GM12878 (cell line): Measurements from ENCODE around the gene TEKT2. TPM values are rescaled to one million over a fixed set of nuclear protein-coding genes. Genes with fewer than 3 reads are reported as not detected.

Experiments used
- ATAC-seq: fragments of 200-7000 bp; cut with Tn5 transposase; 3 replicates; pipeline ENCODE4 v1.9.1; 2020; ENCODE audit warnings: mild to moderate bottlenecking, moderate library complexity
- BruUV-seq: library from RNA; stranded (reverse); fragments of 400-500 nt; replicated peaks from 2 replicates; lab custom pipeline; 2021; lab: Mats Ljungman, UMichigan
- CTCF ChIA-PET: fragments of 300-600 bp; sonication (Branson Sonifier 250); formaldehyde crosslinking; extraction: SDS; loops from one replicate; lab custom pipeline; 2021; ENCODE audit warnings: inconsistent platforms; lab: Yijun Ruan, JAX
- POLR2A ChIA-PET: fragments of 350-600 bp; formaldehyde crosslinking; extraction: SDS; loops from one replicate; lab custom pipeline; 2021; ENCODE audit warnings: inconsistent platforms; lab: Charles Lee
- RAD21 ChIA-PET: fragments of 300-600 bp; sonication (Branson Sonifier 250); formaldehyde crosslinking; loops from one replicate; lab custom pipeline; 2023; ENCODE audit warnings: antibody characterized with exemption; ENCODE audit not compliant: unreplicated experiment; lab: Charles Lee
- SMC1A ChIA-PET: fragments of 300-600 bp; sonication (Branson Sonifier 250); formaldehyde crosslinking; loops from one replicate; lab custom pipeline; 2023; ENCODE audit not compliant: unreplicated experiment, uncharacterized antibody; lab: Charles Lee
- DNase-seq: peaks from one replicate; pipeline ENCODE4 v3.0.0-alpha.2; 2011; ENCODE audit warnings: low read depth, low spot score
- FAIRE-seq: peaks from 3 replicates; lab custom pipeline; 2011; peaks lifted over from hg19 to GRCh38; lab: Jason Lieb, UNC
- H2AFZ ChIP-seq: 2 replicates; pipeline ENCODE4 v1.6.0; 2011; ENCODE audit warnings: low read depth, low read length, control low read depth; ENCODE audit not compliant: control insufficient read depth
- H3K27ac ChIP-seq: 2 replicates; pipeline ENCODE4 v1.5.1; 2011; ENCODE audit warnings: control low read depth; ENCODE audit not compliant: control insufficient read depth, insufficient read depth
- H3K27me3 ChIP-seq, 2 experiments: replicated peaks in 1 of 2; 2 replicates each; pipeline versions ENCODE4 v1.6.0 to v1.6.1; 2011; ENCODE audit warnings: low read length in 1 of 2; ENCODE audit not compliant: control insufficient read depth in 2 of 2, insufficient read depth in 2 of 2
- H3K36me3 ChIP-seq, 2 experiments: 2 replicates each; pipeline ENCODE4 v1.5.1; 2011; ENCODE audit warnings: low read length in 1 of 2; ENCODE audit not compliant: control insufficient read depth in 2 of 2, insufficient read depth in 2 of 2
- H3K4me1 ChIP-seq: 2 replicates; pipeline ENCODE4 v1.6.1; 2011; ENCODE audit warnings: mild to moderate bottlenecking, low read length, moderate library complexity, mixed read lengths; ENCODE audit not compliant: control insufficient read depth, insufficient read depth
- H3K4me2 ChIP-seq: 2 replicates; pipeline ENCODE4 v1.6.0; 2011; ENCODE audit warnings: control low read depth; ENCODE audit not compliant: control insufficient read depth, insufficient read depth
- H3K4me3 ChIP-seq: fragments of 200-600 bp; sonication (generic); 2 replicates; pipeline ENCODE4 v1.5.1; 2016
- H3K79me2 ChIP-seq: 2 replicates; pipeline ENCODE4 v1.6.0; 2011; ENCODE audit warnings: low read length; ENCODE audit not compliant: control insufficient read depth, insufficient read depth
- H3K9ac ChIP-seq: 2 replicates; pipeline ENCODE4 v1.8.0; 2011; ENCODE audit warnings: low read length, control low read depth, mixed read lengths; ENCODE audit not compliant: control insufficient read depth, insufficient read depth
- H3K9me3 ChIP-seq: replicated peaks from 3 replicates; pipeline ENCODE4 v1.5.1; 2011; ENCODE audit warnings: mild to moderate bottlenecking, low read length; ENCODE audit not compliant: control insufficient read depth, insufficient read depth
- H4K20me1 ChIP-seq: 2 replicates; pipeline ENCODE4 v1.6.0; 2011; ENCODE audit not compliant: control insufficient read depth, insufficient read depth
- ATF7 ChIP-seq: fragments of 450-650 bp; IDR thresholded peaks from 2 replicates; pipeline ENCODE4 v1.6.1; 2016; ENCODE audit warnings: low read depth, mild to moderate bottlenecking
- FOXK2 ChIP-seq: fragments of 450-650 bp; IDR thresholded peaks from 2 replicates; pipeline ENCODE4 v1.6.1; 2017; ENCODE audit warnings: mild to moderate bottlenecking, moderate library complexity
- IKZF1 ChIP-seq: fragments of 450-650 bp; conservative IDR thresholded peaks from 2 replicates; pipeline ENCODE4 v1.6.1; 2017; ENCODE audit warnings: antibody characterized with exemption, mild to moderate bottlenecking
- MYB ChIP-seq: fragments of 150-350 bp; IDR thresholded peaks from 2 replicates; pipeline ENCODE4 v1.6.1; 2014; ENCODE audit warnings: mild to moderate bottlenecking, low read depth, low read length, borderline replicate concordance
- NFYA ChIP-seq: IDR thresholded peaks from 2 replicates; pipeline ENCODE4 v1.6.1; 2011; ENCODE audit warnings: low read depth, mild to moderate bottlenecking, low read length, improper control_type of control experiment, borderline replicate concordance
- SIX5 ChIP-seq: IDR thresholded peaks from 2 replicates; pipeline ENCODE4 v1.6.1; 2011; ENCODE audit warnings: mild to moderate bottlenecking, low read depth, low read length, moderate library complexity; ENCODE audit not compliant: severe bottlenecking
- WGBS: methylation state at CpG from one replicate; pipeline ENCODE4 v1.1.6; 2016; ENCODE audit warnings: low lambda C conversion rate; ENCODE audit not compliant: insufficient replicate concordance, insufficient coverage; ENCODE audit errors: missing lambda C conversion rate; 5-methylcytosine and 5-hydroxymethylcytosine counted together
- in situ Hi-C: fragments of 300-500 bp; cut with MboI; formaldehyde crosslinking; loops from 9 replicates; pipeline ENCODE4 v1.14.3; 2018; ENCODE audit warnings: mixed read lengths
- intact Hi-C: fragments of 100-400 bp; cut with micrococcal nuclease; formaldehyde crosslinking; loops from one replicate; pipeline ENCODE4 v1.14.2; 2022; ENCODE audit not compliant: unreplicated experiment
- polyA plus RNA-seq, 11 experiments: library from polyadenylated mRNA; depleted of rRNA in 4 of 11; unstranded in 6 of 11; stranded (reverse) in 5 of 11; fragments of >200 nt; fragmentation: Nextera tagmentation in 4 of 11; fragmentation: Illumina TruSeq in 1 of 11; extraction: Ambion mirVana in 4 of 11; extraction: Trizol in 1 of 11; gene quantifications; 1 replicate in 1 of 11; 2 replicates in 10 of 11; pipeline versions ENCODE4 v1.2.1 to v1.2.3, GENCODE V29; 2011 to 2016; ENCODE audit warnings: inconsistent platforms in 2 of 11, missing spikeins in 2 of 11, low read depth in 1 of 11
- total RNA-seq, 4 experiments: library from RNA; depleted of rRNA in 3 of 4; stranded (reverse); fragments of >200 nt in 3 of 4; fragmentation: Illumina TruSeq in 1 of 4; extraction: Trizol in 1 of 4; gene quantifications; 2 replicates each; pipeline versions ENCODE4 v1.2.1 to v1.2.3, GENCODE V29; 2013 to 2021
- TF ChIP-seq, protein P1 (sequence below): fragments of 450-650 bp; formaldehyde crosslinking; IDR thresholded peaks from 2 replicates; pipeline ENCODE4 v1.4.0; 2020; ENCODE audit warnings: mild to moderate bottlenecking, moderate library complexity
- TF ChIP-seq, protein P2 (sequence below): fragments of 450-650 bp; IDR thresholded peaks from 2 replicates; pipeline ENCODE4 v1.6.1; 2017; ENCODE audit warnings: mild to moderate bottlenecking
- TF ChIP-seq, protein P3 (sequence below): fragments of 450-650 bp; IDR thresholded peaks from 2 replicates; pipeline ENCODE4 v1.6.1; 2016; ENCODE audit warnings: mild to moderate bottlenecking

The TEKT2 gene
- total and polyA plus RNA-seq, 10 of the 15 experiments (the other 5 are each of a cell fraction or from before 2014, with no cell fraction given), result 0.07 to 0.13 TPM; not detected in 8

DNA sequence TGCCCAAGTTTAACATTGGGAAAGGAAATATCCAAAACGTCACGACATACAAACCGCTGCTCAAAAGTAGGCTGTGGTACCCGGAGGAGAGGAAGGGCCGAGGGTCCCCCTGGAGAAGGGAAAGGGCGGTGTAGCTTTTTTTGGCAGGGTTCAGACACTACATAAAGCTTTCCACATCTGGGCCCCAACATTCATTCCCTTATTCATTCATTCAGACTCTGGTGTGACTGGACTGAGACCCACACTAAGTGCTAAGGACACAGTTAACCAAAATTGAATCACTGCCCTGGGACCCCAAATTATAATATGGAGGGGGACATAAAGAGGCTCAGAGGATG is 51.4 kb downstream of the TEKT2 start:
- H4K20me1 ChIP-seq, result no peaks in the 10 kb centered on the region
- H3K4me1 ChIP-seq, result no peaks in the 10 kb centered on the region
- ChIA-PET RAD21 (interaction anchor here (0.6 to 2.9 kb wide), 13 partner anchors 10 to 248 kb away, joined by 3 to 15 read pairs (median 4); partner anchors contain the start of gene SH3D21), POLR2A (no interaction called here), SMC1A (interaction anchor here (0.8 to 3.7 kb wide), 13 partner anchors 8 to 150 kb away, joined by 3 to 16 read pairs (median 4); partner anchors contain the start of gene TRAPPC3), CTCF (interaction anchor here (0.6 to 4.7 kb wide), 30 partner anchors 9 to 367 kb away, joined by 3 to 56 read pairs (median 4); partner anchors contain the start of genes AGO1, LSM10 and TRAPPC3)
- H3K9ac ChIP-seq, result no peak overlapping the region
- H3K9me3 ChIP-seq, result no peaks in the 10 kb centered on the region
- H3K4me3 ChIP-seq, result no peak overlapping the region
- no peak overlapping the region for H3K27ac ChIP-seq
- in situ Hi-C loops (no loop called here), intact Hi-C loops (no loop called here)
- no peak overlapping the region for H2AFZ ChIP-seq
- FAIRE-seq (no peak), ATAC-seq (no peak), DNase-seq (no peak)
- H3K79me2 ChIP-seq, result no peaks in the 10 kb centered on the region
- 72% methylated on average over 6 of the region's 6 CpGs for WGBS
- H3K36me3 ChIP-seq, result peaks cover 2 to 5% of the 10 kb centered on the region in 2 experiments; a peak in 2 of 4 replicates
- no peaks in the 10 kb centered on the region for H3K27me3 ChIP-seq
- no peak overlapping the region for H3K4me2 ChIP-seq
- no peak for TF ChIP-seq FOXK2
- TF ChIP-seq, protein P1, sequence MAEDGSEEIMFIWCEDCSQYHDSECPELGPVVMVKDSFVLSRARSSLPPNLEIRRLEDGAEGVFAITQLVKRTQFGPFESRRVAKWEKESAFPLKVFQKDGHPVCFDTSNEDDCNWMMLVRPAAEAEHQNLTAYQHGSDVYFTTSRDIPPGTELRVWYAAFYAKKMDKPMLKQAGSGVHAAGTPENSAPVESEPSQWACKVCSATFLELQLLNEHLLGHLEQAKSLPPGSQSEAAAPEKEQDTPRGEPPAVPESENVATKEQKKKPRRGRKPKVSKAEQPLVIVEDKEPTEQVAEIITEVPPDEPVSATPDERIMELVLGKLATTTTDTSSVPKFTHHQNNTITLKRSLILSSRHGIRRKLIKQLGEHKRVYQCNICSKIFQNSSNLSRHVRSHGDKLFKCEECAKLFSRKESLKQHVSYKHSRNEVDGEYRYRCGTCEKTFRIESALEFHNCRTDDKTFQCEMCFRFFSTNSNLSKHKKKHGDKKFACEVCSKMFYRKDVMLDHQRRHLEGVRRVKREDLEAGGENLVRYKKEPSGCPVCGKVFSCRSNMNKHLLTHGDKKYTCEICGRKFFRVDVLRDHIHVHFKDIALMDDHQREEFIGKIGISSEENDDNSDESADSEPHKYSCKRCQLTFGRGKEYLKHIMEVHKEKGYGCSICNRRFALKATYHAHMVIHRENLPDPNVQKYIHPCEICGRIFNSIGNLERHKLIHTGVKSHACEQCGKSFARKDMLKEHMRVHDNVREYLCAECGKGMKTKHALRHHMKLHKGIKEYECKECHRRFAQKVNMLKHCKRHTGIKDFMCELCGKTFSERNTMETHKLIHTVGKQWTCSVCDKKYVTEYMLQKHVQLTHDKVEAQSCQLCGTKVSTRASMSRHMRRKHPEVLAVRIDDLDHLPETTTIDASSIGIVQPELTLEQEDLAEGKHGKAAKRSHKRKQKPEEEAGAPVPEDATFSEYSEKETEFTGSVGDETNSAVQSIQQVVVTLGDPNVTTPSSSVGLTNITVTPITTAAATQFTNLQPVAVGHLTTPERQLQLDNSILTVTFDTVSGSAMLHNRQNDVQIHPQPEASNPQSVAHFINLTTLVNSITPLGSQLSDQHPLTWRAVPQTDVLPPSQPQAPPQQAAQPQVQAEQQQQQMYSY (CRISPR knock-in tag), result no peak
- TF ChIP-seq SIX5, result no peak
- TF ChIP-seq, protein P2, sequence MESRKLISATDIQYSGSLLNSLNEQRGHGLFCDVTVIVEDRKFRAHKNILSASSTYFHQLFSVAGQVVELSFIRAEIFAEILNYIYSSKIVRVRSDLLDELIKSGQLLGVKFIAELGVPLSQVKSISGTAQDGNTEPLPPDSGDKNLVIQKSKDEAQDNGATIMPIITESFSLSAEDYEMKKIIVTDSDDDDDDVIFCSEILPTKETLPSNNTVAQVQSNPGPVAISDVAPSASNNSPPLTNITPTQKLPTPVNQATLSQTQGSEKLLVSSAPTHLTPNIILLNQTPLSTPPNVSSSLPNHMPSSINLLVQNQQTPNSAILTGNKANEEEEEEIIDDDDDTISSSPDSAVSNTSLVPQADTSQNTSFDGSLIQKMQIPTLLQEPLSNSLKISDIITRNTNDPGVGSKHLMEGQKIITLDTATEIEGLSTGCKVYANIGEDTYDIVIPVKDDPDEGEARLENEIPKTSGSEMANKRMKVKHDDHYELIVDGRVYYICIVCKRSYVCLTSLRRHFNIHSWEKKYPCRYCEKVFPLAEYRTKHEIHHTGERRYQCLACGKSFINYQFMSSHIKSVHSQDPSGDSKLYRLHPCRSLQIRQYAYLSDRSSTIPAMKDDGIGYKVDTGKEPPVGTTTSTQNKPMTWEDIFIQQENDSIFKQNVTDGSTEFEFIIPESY, result no peak
- TF ChIP-seq ATF7, result no peak
- no peak for TF ChIP-seq MYB
- TF ChIP-seq, protein P3, sequence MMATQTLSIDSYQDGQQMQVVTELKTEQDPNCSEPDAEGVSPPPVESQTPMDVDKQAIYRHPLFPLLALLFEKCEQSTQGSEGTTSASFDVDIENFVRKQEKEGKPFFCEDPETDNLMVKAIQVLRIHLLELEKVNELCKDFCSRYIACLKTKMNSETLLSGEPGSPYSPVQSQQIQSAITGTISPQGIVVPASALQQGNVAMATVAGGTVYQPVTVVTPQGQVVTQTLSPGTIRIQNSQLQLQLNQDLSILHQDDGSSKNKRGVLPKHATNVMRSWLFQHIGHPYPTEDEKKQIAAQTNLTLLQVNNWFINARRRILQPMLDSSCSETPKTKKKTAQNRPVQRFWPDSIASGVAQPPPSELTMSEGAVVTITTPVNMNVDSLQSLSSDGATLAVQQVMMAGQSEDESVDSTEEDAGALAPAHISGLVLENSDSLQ, result no peak
- no peak for TF ChIP-seq NFYA
- no peak for TF ChIP-seq IKZF1
- BruUV-seq, result no TSS peak
